H9 (cell line): ENCODE measurements around the gene TTC7B. TPM values are rescaled to one million over a fixed set of nuclear protein-coding genes. Genes with fewer than 3 reads are reported as not detected.

ENCODE experiments used
- DNase-seq: peaks from one replicate; pipeline ENCODE4 v3.0.0-alpha.2; 2017
- H2AFZ ChIP-seq: one replicate; pipeline ENCODE4 v1.6.1; 2013; ENCODE audit warnings: mild to moderate bottlenecking, low read length, control low read depth, moderate library complexity
- H2AK5ac ChIP-seq: 2 replicates; pipeline ENCODE4 v1.6.1; 2013; ENCODE audit warnings: low read length, control low read depth, mixed read lengths; ENCODE audit not compliant: insufficient read length
- H2BK120ac ChIP-seq: one replicate; pipeline ENCODE4 v1.6.1; 2013; ENCODE audit warnings: low read depth, mild to moderate bottlenecking, low read length, control low read depth, inconsistent platforms; ENCODE audit not compliant: poor library complexity, severe bottlenecking
- H2BK12ac ChIP-seq: 2 replicates; pipeline ENCODE4 v1.6.1; 2013; ENCODE audit warnings: low read length, control low read depth, mixed read lengths, low read depth; ENCODE audit not compliant: insufficient read length
- H2BK15ac ChIP-seq: 2 replicates; pipeline ENCODE4 v1.6.1; 2013; ENCODE audit warnings: low read depth, low read length, control low read depth
- H2BK20ac ChIP-seq: one replicate; pipeline ENCODE4 v1.6.1; 2013; ENCODE audit warnings: low read depth, mild to moderate bottlenecking, low read length, control low read depth, inconsistent platforms; ENCODE audit not compliant: poor library complexity, severe bottlenecking
- H2BK5ac ChIP-seq: 2 replicates; pipeline ENCODE4 v1.6.1; 2013; ENCODE audit warnings: low read length, control low read depth, mixed read lengths; ENCODE audit not compliant: insufficient read length
- H3K14ac ChIP-seq: 2 replicates; pipeline ENCODE4 v1.6.1; 2013; ENCODE audit warnings: low read length, control low read depth; ENCODE audit not compliant: insufficient read depth
- H3K18ac ChIP-seq: 2 replicates; pipeline ENCODE4 v1.6.1; 2013; ENCODE audit warnings: low read depth, mild to moderate bottlenecking, mixed read lengths, low read length, control low read depth; ENCODE audit not compliant: insufficient read length
- H3K23ac ChIP-seq: 2 replicates; pipeline ENCODE4 v1.6.1; 2013; ENCODE audit warnings: low read length, control low read depth, mixed read lengths, low read depth; ENCODE audit not compliant: insufficient read length
- H3K23me2 ChIP-seq: 2 replicates; pipeline ENCODE4 v1.6.1; 2013; ENCODE audit warnings: low read depth, mild to moderate bottlenecking, mixed read lengths, low read length, control low read depth; ENCODE audit not compliant: insufficient read length, poor library complexity, severe bottlenecking
- H3K27ac ChIP-seq: 2 replicates; pipeline ENCODE4 v1.5.1; 2013; ENCODE audit warnings: low read length, control low read depth, mixed read lengths, low read depth; ENCODE audit not compliant: insufficient read length
- H3K27me3 ChIP-seq: 2 replicates; pipeline ENCODE4 v1.6.1; 2013; ENCODE audit warnings: low read length, control low read depth, inconsistent platforms; ENCODE audit not compliant: insufficient read depth
- H3K4ac ChIP-seq: 2 replicates; pipeline ENCODE4 v1.6.1; 2013; ENCODE audit warnings: low read depth, mild to moderate bottlenecking, control low read depth, inconsistent platforms, low read length, moderate library complexity
- H3K4me1 ChIP-seq: 2 replicates; pipeline ENCODE4 v1.6.1; 2013; ENCODE audit warnings: low read length, control low read depth, inconsistent platforms; ENCODE audit not compliant: insufficient read depth
- H3K4me2 ChIP-seq: 2 replicates; pipeline ENCODE4 v1.6.1; 2013; ENCODE audit warnings: low read length, control low read depth, mixed read lengths; ENCODE audit not compliant: insufficient read length, insufficient read depth
- H3K56ac ChIP-seq: 2 replicates; pipeline ENCODE4 v1.6.1; 2013; ENCODE audit warnings: low read depth, mild to moderate bottlenecking, mixed read lengths, low read length, control low read depth; ENCODE audit not compliant: insufficient read length
- H3K79me1 ChIP-seq: 2 replicates; pipeline ENCODE4 v1.6.1; 2013; ENCODE audit warnings: low read depth, mild to moderate bottlenecking, moderate library complexity, low read length, control low read depth, inconsistent platforms; ENCODE audit not compliant: insufficient read depth, poor library complexity, severe bottlenecking
- H3K79me2 ChIP-seq: 2 replicates; pipeline ENCODE4 v1.6.1; 2013; ENCODE audit warnings: low read length, control low read depth, inconsistent platforms; ENCODE audit not compliant: insufficient read depth
- H3K9ac ChIP-seq: 2 replicates; pipeline ENCODE4 v1.6.1; 2013; ENCODE audit warnings: low read length, control low read depth, mixed read lengths; ENCODE audit not compliant: insufficient read length; ENCODE audit errors: extremely low read depth
- H3K9me3 ChIP-seq: one replicate; pipeline ENCODE4 v1.6.1; 2013; ENCODE audit warnings: low read depth, low read length, inconsistent platforms; ENCODE audit not compliant: control insufficient read depth
- H3T11ph ChIP-seq: one replicate; pipeline ENCODE4 v1.6.1; 2013; ENCODE audit warnings: mild to moderate bottlenecking, low read length, control low read depth, inconsistent platforms
- H4K20me1 ChIP-seq: one replicate; pipeline ENCODE4 v1.6.1; 2013; ENCODE audit not compliant: control insufficient read depth, insufficient read length, insufficient read depth
- H4K5ac ChIP-seq: 2 replicates; pipeline ENCODE4 v1.6.1; 2013; ENCODE audit warnings: low read depth, mild to moderate bottlenecking, mixed read lengths, low read length, control low read depth; ENCODE audit not compliant: insufficient read length
- H4K8ac ChIP-seq: replicated peaks from 2 replicates; pipeline ENCODE4 v1.6.1; 2013; ENCODE audit warnings: low read length, control low read depth, mixed read lengths, low read depth; ENCODE audit not compliant: insufficient read length
- H4K91ac ChIP-seq: 2 replicates; pipeline ENCODE4 v1.6.1; 2013; ENCODE audit warnings: low read depth, mild to moderate bottlenecking, moderate library complexity, mixed read lengths, low read length, control low read depth; ENCODE audit not compliant: insufficient read length
- H3K27ac Mint-ChIP-seq, 3 experiments: 2 replicates in 2 of 3; 3 replicates in 1 of 3; pipeline ENCODE4 v1.8.0; 2020 to 2021; ENCODE audit warnings: mixed read lengths in 3 of 3, mild to moderate bottlenecking in 1 of 3, moderate library complexity in 1 of 3
- H3K27me3 Mint-ChIP-seq: 2 replicates; pipeline ENCODE4 v1.8.0; 2021; ENCODE audit warnings: low read depth, mild to moderate bottlenecking, moderate library complexity, mixed read lengths
- H3K36me3 Mint-ChIP-seq, 3 experiments: 2 replicates in 2 of 3; 3 replicates in 1 of 3; pipeline ENCODE4 v1.8.0; 2020 to 2021; ENCODE audit warnings: low read depth in 3 of 3, mixed read lengths in 3 of 3; ENCODE audit not compliant: insufficient read depth in 1 of 3
- H3K4me1 Mint-ChIP-seq, 2 experiments: 2 replicates each; pipeline ENCODE4 v1.8.0; 2020; ENCODE audit warnings: mixed read lengths in 2 of 2
- H3K4me3 Mint-ChIP-seq, 2 experiments: 2 replicates in 1 of 2; 3 replicates in 1 of 2; pipeline ENCODE4 v1.8.0; 2020 to 2021; ENCODE audit warnings: mild to moderate bottlenecking in 2 of 2, mixed read lengths in 2 of 2, moderate library complexity in 1 of 2
- H3K9me3 Mint-ChIP-seq, 2 experiments: 2 replicates in 1 of 2; 3 replicates in 1 of 2; pipeline ENCODE4 v1.8.0; 2020; ENCODE audit warnings: mild to moderate bottlenecking in 2 of 2, mixed read lengths in 2 of 2, moderate library complexity in 1 of 2
- CTCF ChIP-seq: fragments of 200-600 bp; sonication (generic); conservative IDR thresholded peaks from 3 replicates; pipeline ENCODE4 v1.8.0; 2021; ENCODE audit warnings: antibody characterized with exemption, mild to moderate bottlenecking
- WGBS: extraction: QIAGEN DNeasy Blood & Tissue Kit; methylation state at CpG from one replicate; pipeline ENCODE4 v1.1.7; 2013; ENCODE audit warnings: missing lambda C conversion rate, low lambda C conversion rate, mixed read lengths; ENCODE audit not compliant: insufficient read length; ENCODE audit errors: extremely low coverage; 5-methylcytosine and 5-hydroxymethylcytosine counted together
- total RNA-seq: library from RNA; stranded (reverse); gene quantifications from 2 replicates; pipeline ENCODE4 v1.2.1, GENCODE V29; 2021

The TTC7B gene
- total RNA-seq, 1 experiment from 2014 or later: 33.7 TPM

DNA sequence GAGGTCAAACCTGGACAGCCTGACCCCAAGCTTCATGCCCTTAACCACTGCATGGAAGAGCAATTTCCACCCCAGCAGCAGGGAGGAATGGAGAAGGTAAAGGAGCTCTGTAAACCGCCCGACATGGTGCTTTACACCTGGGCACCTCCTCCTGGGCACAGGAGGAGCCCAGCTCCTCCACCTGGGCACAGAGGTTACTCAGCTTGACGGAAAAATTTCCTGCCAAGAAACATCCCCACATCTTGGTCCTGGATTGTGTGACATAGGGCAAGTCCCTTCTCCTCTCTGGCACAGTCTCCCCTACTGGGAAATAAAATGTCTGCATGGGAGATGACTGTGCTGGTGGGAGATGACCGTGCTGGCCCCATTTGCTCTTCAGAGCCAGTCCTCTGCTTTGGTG is 40.8 kb downstream of the TTC7B start:
- no peaks in the 10 kb centered on the region for H4K20me1 ChIP-seq
- H3K9me3 ChIP-seq: no peaks in the 10 kb centered on the region
- H3K79me2 ChIP-seq: no peaks in the 10 kb centered on the region
- TF ChIP-seq CTCF: no peak
- H2BK15ac ChIP-seq: no peak overlapping the region
- WGBS: no CpG with 5 or more reads among the region's 4 CpGs
- H3K4ac ChIP-seq: no peak overlapping the region
- H4K91ac ChIP-seq: no peak overlapping the region
- DNase-seq: no peak
- H2AK5ac ChIP-seq: no peak overlapping the region
- no peaks in the 10 kb centered on the region for H3K27me3 Mint-ChIP-seq
- H3K23me2 ChIP-seq: no peaks in the 10 kb centered on the region
- no peak overlapping the region for H4K5ac ChIP-seq
- no peak overlapping the region for H3K18ac ChIP-seq
- no peak overlapping the region for H3K4me2 ChIP-seq
- no peaks in the 10 kb centered on the region for H3K4me1 Mint-ChIP-seq
- H2BK20ac ChIP-seq: no peak overlapping the region
- H3T11ph ChIP-seq: no peak overlapping the region
- H2AFZ ChIP-seq: no peak overlapping the region
- H2BK5ac ChIP-seq: no peak overlapping the region
- no peak overlapping the region for H3K4me3 Mint-ChIP-seq
- no peaks in the 10 kb centered on the region for H3K4me1 ChIP-seq
- H3K27ac Mint-ChIP-seq: no peak overlapping the region
- H3K27ac ChIP-seq: no peak overlapping the region
- no peak overlapping the region for H4K8ac ChIP-seq
- H3K14ac ChIP-seq: no peak overlapping the region
- H3K79me1 ChIP-seq: no peaks in the 10 kb centered on the region
- no peak overlapping the region for H3K56ac ChIP-seq
- no peaks in the 10 kb centered on the region for H3K27me3 ChIP-seq
- H3K9me3 Mint-ChIP-seq: no peaks in the 10 kb centered on the region
- no peak overlapping the region for H3K9ac ChIP-seq
- no peak overlapping the region for H3K23ac ChIP-seq
- H2BK120ac ChIP-seq: no peak overlapping the region
- no peak overlapping the region for H2BK12ac ChIP-seq
- peaks cover 1 to 5% (median 4%) of the 10 kb centered on the region in 3 experiments; a peak in 5 of 7 replicates for H3K36me3 Mint-ChIP-seq
